DOHH2 (cell line): Measurements from ENCODE around the gene DMRTA1.
"Not testable (repeated sequence)": the region's sequence is repeated elsewhere in the genome, so short reads cannot be mapped to it uniquely, and the experiment has no call there.

Experiments used
- H3F3A ChIP-seq: fragments of 200-600 bp; sonication (generic), shearing (Covaris generic); 2 replicates; pipeline ENCODE4 v1.6.0; 2016; ENCODE audit warnings: antibody characterized with exemption, mild to moderate bottlenecking; ENCODE audit not compliant: control insufficient read depth, insufficient read depth
- H3K27ac ChIP-seq: fragments of 200-600 bp; sonication (generic); 2 replicates; pipeline ENCODE4 v1.5.1; 2014; ENCODE audit warnings: low read depth, mild to moderate bottlenecking, low read length, moderate library complexity
- H3K27me3 ChIP-seq: fragments of 200-600 bp; sonication (generic); 2 replicates; pipeline ENCODE4 v1.6.1; 2014; ENCODE audit warnings: mild to moderate bottlenecking, low read length, mixed read lengths; ENCODE audit not compliant: control insufficient read depth
- H3K36me3 ChIP-seq: fragments of 200-600 bp; sonication (generic); 2 replicates; pipeline ENCODE4 v1.6.1; 2014; ENCODE audit warnings: mild to moderate bottlenecking, low read length, moderate library complexity, mixed read lengths; ENCODE audit not compliant: control insufficient read depth
- H3K4me1 ChIP-seq: fragments of 200-600 bp; sonication (generic); 2 replicates; pipeline ENCODE4 v1.6.1; 2014; ENCODE audit warnings: mild to moderate bottlenecking, low read length, mixed read lengths; ENCODE audit not compliant: control insufficient read depth
- H3K4me2 ChIP-seq: fragments of 200-600 bp; sonication (generic); 2 replicates; pipeline ENCODE4 v1.6.0; 2014; ENCODE audit warnings: mild to moderate bottlenecking, low read length, moderate library complexity
- H3K4me3 ChIP-seq: fragments of 200-600 bp; sonication (generic); 2 replicates; pipeline ENCODE4 v1.5.1; 2014; ENCODE audit warnings: mild to moderate bottlenecking, low read length, mixed read lengths
- H3K79me2 ChIP-seq: fragments of 200-600 bp; sonication (generic); 2 replicates; pipeline ENCODE4 v1.6.1; 2014; ENCODE audit warnings: mild to moderate bottlenecking, low read length, mixed read lengths; ENCODE audit not compliant: control insufficient read depth
- H3K9me2 ChIP-seq: fragments of 200-600 bp; sonication (generic); replicated peaks from 2 replicates; pipeline ENCODE4 v1.6.1; 2014; ENCODE audit warnings: mild to moderate bottlenecking, low read length, mixed read lengths; ENCODE audit not compliant: control insufficient read depth
- H3K9me3 ChIP-seq: fragments of 200-600 bp; sonication (generic); 2 replicates; pipeline ENCODE4 v1.6.1; 2014; ENCODE audit warnings: antibody characterized with exemption, low read length, mixed read lengths; ENCODE audit not compliant: control insufficient read depth, insufficient read depth
- H4K20me1 ChIP-seq: fragments of 200-600 bp; sonication (generic); 2 replicates; pipeline ENCODE4 v1.6.0; 2014; ENCODE audit warnings: low read depth, mild to moderate bottlenecking, antibody characterized with exemption, low read length, moderate library complexity; ENCODE audit not compliant: control insufficient read depth, insufficient read depth
- EZH2phosphoT487 ChIP-seq: fragments of 200-600 bp; sonication (generic); IDR thresholded peaks from 2 replicates; pipeline ENCODE4 v1.6.1; 2017; ENCODE audit warnings: borderline replicate concordance, mild to moderate bottlenecking, antibody characterized with exemption, low read length, moderate library complexity, mixed read lengths
- TF ChIP-seq, protein P1 (sequence below): fragments of 200-600 bp; sonication (generic); IDR thresholded peaks from one replicate; pipeline ENCODE4 v1.5.1; 2014; ENCODE audit warnings: antibody characterized with exemption, mild to moderate bottlenecking, low read depth, low read length; ENCODE audit not compliant: poor library complexity, severe bottlenecking

The DMRTA1 gene

DNA sequence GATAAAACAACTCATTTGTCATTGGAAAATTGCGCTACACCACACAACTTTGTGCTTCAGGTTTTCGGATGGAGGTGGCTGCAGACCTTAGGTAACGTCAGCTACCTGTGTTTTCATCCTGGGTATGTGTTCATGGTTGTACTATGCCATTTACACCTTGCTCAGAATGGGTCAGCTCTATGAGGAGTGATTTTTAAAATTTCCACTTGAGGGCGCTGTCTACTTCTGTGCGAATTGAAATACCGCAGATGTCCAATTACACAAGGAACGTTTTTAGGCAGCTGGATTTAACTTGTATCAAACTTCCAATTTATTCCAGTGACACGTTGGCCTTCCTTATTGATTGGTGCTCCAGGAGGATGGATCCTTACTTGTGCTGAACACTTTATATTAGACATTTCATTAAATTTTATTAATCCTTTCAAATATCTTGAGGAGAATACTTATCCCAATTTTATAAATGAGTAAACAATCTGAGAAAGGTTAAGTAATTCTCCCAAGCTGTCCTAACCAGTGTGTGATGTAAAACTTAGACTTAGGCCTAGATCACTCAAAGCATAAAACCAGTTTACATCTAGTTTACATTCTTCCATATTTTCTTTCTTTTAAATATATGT is 23.4 kb downstream of the DMRTA1 start:
- Histone ChIP-seq H3K4me1 (no peaks in the 10 kb centered on the region), H3K27me3 (no peaks in the 10 kb centered on the region), H3K36me3 (no peaks in the 10 kb centered on the region), H3K9me2 (no peaks in the 10 kb centered on the region), H4K20me1 (no peaks in the 10 kb centered on the region), H3K4me3 (no peak overlapping the region), H3K79me2 (no peaks in the 10 kb centered on the region), H3K27ac (no peak overlapping the region), H3K4me2 (no peak overlapping the region), H3K9me3 (no peaks in the 10 kb centered on the region), H3F3A (no peaks in the 10 kb centered on the region)
- no peak for TF ChIP-seq EZH2phosphoT487
- TF ChIP-seq, protein P1, sequence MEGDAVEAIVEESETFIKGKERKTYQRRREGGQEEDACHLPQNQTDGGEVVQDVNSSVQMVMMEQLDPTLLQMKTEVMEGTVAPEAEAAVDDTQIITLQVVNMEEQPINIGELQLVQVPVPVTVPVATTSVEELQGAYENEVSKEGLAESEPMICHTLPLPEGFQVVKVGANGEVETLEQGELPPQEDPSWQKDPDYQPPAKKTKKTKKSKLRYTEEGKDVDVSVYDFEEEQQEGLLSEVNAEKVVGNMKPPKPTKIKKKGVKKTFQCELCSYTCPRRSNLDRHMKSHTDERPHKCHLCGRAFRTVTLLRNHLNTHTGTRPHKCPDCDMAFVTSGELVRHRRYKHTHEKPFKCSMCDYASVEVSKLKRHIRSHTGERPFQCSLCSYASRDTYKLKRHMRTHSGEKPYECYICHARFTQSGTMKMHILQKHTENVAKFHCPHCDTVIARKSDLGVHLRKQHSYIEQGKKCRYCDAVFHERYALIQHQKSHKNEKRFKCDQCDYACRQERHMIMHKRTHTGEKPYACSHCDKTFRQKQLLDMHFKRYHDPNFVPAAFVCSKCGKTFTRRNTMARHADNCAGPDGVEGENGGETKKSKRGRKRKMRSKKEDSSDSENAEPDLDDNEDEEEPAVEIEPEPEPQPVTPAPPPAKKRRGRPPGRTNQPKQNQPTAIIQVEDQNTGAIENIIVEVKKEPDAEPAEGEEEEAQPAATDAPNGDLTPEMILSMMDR = no peak

DNA sequence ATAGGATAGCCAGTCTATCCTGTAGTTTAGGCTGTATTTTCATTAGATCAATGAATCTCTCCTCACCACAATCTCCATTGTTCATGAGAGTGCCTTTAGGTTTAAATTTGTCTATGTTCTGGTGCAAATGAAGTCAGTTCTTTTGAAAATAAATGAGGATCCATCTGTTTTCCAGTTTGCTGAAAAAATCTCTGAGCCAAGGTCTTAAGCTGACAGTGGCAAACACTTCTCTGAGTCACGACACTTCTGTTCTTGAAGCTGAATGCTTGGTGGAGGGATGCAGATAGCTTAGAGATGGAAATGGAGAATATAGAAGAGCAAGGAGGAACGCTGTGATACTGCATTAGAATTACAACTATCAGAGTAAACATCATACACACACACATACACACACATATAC is 34.9 kb downstream of the DMRTA1 start:
- Histone ChIP-seq H3K36me3 (no peaks in the 10 kb centered on the region), H3K4me2 (no peak overlapping the region), H3K9me2 (no peaks in the 10 kb centered on the region), H4K20me1 (no peaks in the 10 kb centered on the region), H3K9me3 (no peaks in the 10 kb centered on the region), H3F3A (no peaks in the 10 kb centered on the region), H3K4me1 (no peaks in the 10 kb centered on the region), H3K4me3 (no peak overlapping the region), H3K27ac (no peak overlapping the region), H3K79me2 (no peaks in the 10 kb centered on the region), H3K27me3 (no peaks in the 10 kb centered on the region)
- no peak for TF ChIP-seq EZH2phosphoT487
- TF ChIP-seq, protein P1 = no peak

GRCh38 chr9:22483528-22484070 is 37.0 kb downstream of the DMRTA1 start:
- Histone ChIP-seq H3K27me3 (no peaks in the 10 kb centered on the region), H3K9me3 (no peaks in the 10 kb centered on the region), H4K20me1 (no peaks in the 10 kb centered on the region), H3K4me3 (no peak overlapping the region), H3K79me2 (no peaks in the 10 kb centered on the region), H3K4me1 (no peaks in the 10 kb centered on the region), H3K9me2 (no peaks in the 10 kb centered on the region), H3K27ac (no peak overlapping the region), H3F3A (no peaks in the 10 kb centered on the region), H3K4me2 (no peak overlapping the region), H3K36me3 (no peaks in the 10 kb centered on the region)
- TF ChIP-seq, protein P1 = no peak
- TF ChIP-seq EZH2phosphoT487 = no peak

GRCh38 chr9:22496197-22496596 is 49.6 kb downstream of the DMRTA1 start:
- not testable (repeated sequence) for H3K4me3 ChIP-seq, H3K27ac ChIP-seq, H3F3A ChIP-seq, H3K4me1 ChIP-seq, H4K20me1 ChIP-seq, H3K9me3 ChIP-seq, H3K4me2 ChIP-seq, H3K27me3 ChIP-seq, H3K79me2 ChIP-seq, H3K36me3 ChIP-seq, H3K9me2 ChIP-seq
